Motor neuron (in vitro differentiated cells): Measurements from ENCODE around the gene LAMA2. TPM values are rescaled to one million over a fixed set of nuclear protein-coding genes. Genes with fewer than 3 reads are reported as not detected.

ENCODE experiments used
- ATAC-seq, 8 experiments: fragments of 200-7000 bp; cut with Tn5 transposase; replicated peaks in 6 of 8; 2 replicates each; pipeline ENCODE4 v1.8.0; 2021; ENCODE audit warnings: mild to moderate bottlenecking in 8 of 8, moderate library complexity in 8 of 8
- H3K27ac ChIP-seq, 2 donors: fragments of 250-450 bp; sonication (Bioruptor Pico); 2 replicates each; pipeline ENCODE4 v1.9.0; 2021; ENCODE audit warnings: antibody characterized with exemption in 2 of 2, mild to moderate bottlenecking in 2 of 2, moderate library complexity in 1 of 2
- H3K4me1 ChIP-seq, 2 donors: fragments of 250-450 bp; sonication (Bioruptor Pico); replicated peaks in 1 of 2; 2 replicates each; pipeline ENCODE4 v1.6.1; 2021; ENCODE audit warnings: antibody characterized with exemption in 2 of 2, mild to moderate bottlenecking in 2 of 2, moderate library complexity in 1 of 2
- H3K4me3 ChIP-seq, 5 donors: fragments of 250-450 bp; sonication (Bioruptor Pico); 2 replicates each; pipeline ENCODE4 v1.9.0; 2021; ENCODE audit warnings: antibody characterized with exemption in 5 of 5, mild to moderate bottlenecking in 5 of 5, moderate library complexity in 4 of 5
- WGBS, 10 experiments: fragments of 450-650 bp; shearing (Covaris generic); methylation state at CpG; one replicate each; pipeline ENCODE4 v1.0.0; 2022; 5-methylcytosine and 5-hydroxymethylcytosine counted together
- in situ Hi-C, 9 experiments: fragments of 400-800 bp; cut with MboI; loops; one replicate each; pipeline ENCODE4 v1.15.0; 2021; ENCODE audit warnings: low sequenced_read_pairs in 9 of 9, low pct_unique_long_range_greater_than_20kb in 2 of 9; ENCODE audit not compliant: unreplicated experiment in 9 of 9
- total RNA-seq, 8 experiments: library from RNA; unstranded; fragments of 300-600 nt; gene quantifications; 2 replicates each; pipeline versions ENCODE4 v1.2.3 to v1.2.4, GENCODE V29; 2022

Gene LAMA2
- total RNA-seq, 8 experiments from 2014 or later, result 0.52 to 232 (median 5.1) TPM

GRCh38 chr6:129350278-129350677, 467.3 kb downstream of the LAMA2 start:
- Histone ChIP-seq H3K27ac (no peak overlapping the region), H3K4me3 (no peak overlapping the region), H3K4me1 (no peaks in the 10 kb centered on the region)
- ATAC-seq, result no peak
- WGBS, 10 experiments, result 56 to 100% (median 89%) methylated on average over 1 to 2 of the region's 2 CpGs; no CpG with 5 or more reads in 3 of the 10 experiments
- in situ Hi-C loops, result loop anchor here in 2 of 9 experiments (25.0 kb wide), 1 partner anchor 1613 kb away; no protein-coding TSS in a partner anchor

- in situ Hi-C loops, result loop anchor here in 2 of 9 experiments (25.0 kb wide), 1 partner anchor 1615 kb away; no protein-coding TSS in a partner anchor
- H3K27ac ChIP-seq, result no peak overlapping the region
- 12 to 86% (median 55%) methylated on average over 1 of the region's 1 CpG; no CpG with 5 or more reads in 2 of the 10 experiments for WGBS, 10 experiments
- H3K4me3 ChIP-seq, result no peak overlapping the region
- no peaks in the 10 kb centered on the region for H3K4me1 ChIP-seq
- ATAC-seq, result no peak
These were observed 468.9 kb downstream of the LAMA2 start for GRCh38 chr6:129351807-129352206.

GRCh38 chr6:129353067-129353466, 470.1 kb downstream of the LAMA2 start:
- ATAC-seq, result no peak
- Histone ChIP-seq H3K4me3 (no peak overlapping the region), H3K27ac (no peak overlapping the region), H3K4me1 (no peaks in the 10 kb centered on the region)
- 80 to 95% (median 91%) methylated on average over 1 to 8 of the region's 9 CpGs; no CpG with 5 or more reads in 1 of the 10 experiments for WGBS, 10 experiments
- in situ Hi-C loops, result loop anchor here in 2 of 9 experiments (25.0 kb wide), 1 partner anchor 1616 kb away; no protein-coding TSS in a partner anchor

GRCh38 chr6:129356129-129356528, 473.2 kb downstream of the LAMA2 start:
- peaks cover 0 to 6% of the 10 kb centered on the region in 2 donors for H3K4me1 ChIP-seq
- in situ Hi-C loops, result loop anchor here in 2 of 9 experiments (25.0 kb wide), 1 partner anchor 1619 kb away; no protein-coding TSS in a partner anchor
- no peak for ATAC-seq
- 40 to 88% (median 69%) methylated on average over 1 to 2 of the region's 2 CpGs; no CpG with 5 or more reads in 2 of the 10 experiments for WGBS, 10 experiments
- H3K27ac ChIP-seq, result no peak overlapping the region
- no peak overlapping the region for H3K4me3 ChIP-seq

GRCh38 chr6:129359811-129360681, 477.1 kb downstream of the LAMA2 start:
- in situ Hi-C loops, result loop anchor here in 2 of 9 experiments (25.0 kb wide), 1 partner anchor 1623 kb away; no protein-coding TSS in a partner anchor
- Histone ChIP-seq H3K4me1 (peaks cover 0 to 6% of the 10 kb centered on the region in 2 donors), H3K4me3 (no peak overlapping the region), H3K27ac (no peak overlapping the region)
- WGBS, 10 experiments, result 0 to 100% (median 75%) methylated on average over 1 to 2 of the region's 2 CpGs
- peak in 2 of 8 experiments; percentile 26 to 90 for ATAC-seq

GRCh38 chr6:129360682-129360955, 477.7 kb downstream of the LAMA2 start:
- 0 to 88% (median 67%) methylated on average over 1 to 2 of the region's 2 CpGs for WGBS, 10 experiments
- Histone ChIP-seq H3K4me1 (peaks cover 0 to 6% of the 10 kb centered on the region in 2 donors), H3K27ac (no peak overlapping the region), H3K4me3 (no peak overlapping the region)
- in situ Hi-C loops, result loop anchor here in 2 of 9 experiments (25.0 kb wide), 1 partner anchor 1623 kb away; no protein-coding TSS in a partner anchor
- peak in 1 of 8 experiments; percentile 66 for ATAC-seq

GRCh38 chr6:129364037-129364436, 481.1 kb downstream of the LAMA2 start:
- in situ Hi-C loops, result loop anchor here in 2 of 9 experiments (25.0 kb wide), 1 partner anchor 1627 kb away; no protein-coding TSS in a partner anchor
- Histone ChIP-seq H3K4me1 (peaks cover 0 to 6% of the 10 kb centered on the region in 2 donors), H3K4me3 (no peak overlapping the region), H3K27ac (no peak overlapping the region)
- WGBS, 10 experiments, result 79 to 100% (median 98%) methylated on average over 1 to 3 of the region's 3 CpGs; no CpG with 5 or more reads in 2 of the 10 experiments
- ATAC-seq, result no peak

- Histone ChIP-seq H3K4me3 (no peak overlapping the region), H3K27ac (no peak overlapping the region), H3K4me1 (peaks cover 0 to 6% of the 10 kb centered on the region in 2 donors)
- ATAC-seq, result no peak
- WGBS, 10 experiments, result 14 to 100% (median 87%) methylated on average over 1 to 3 of the region's 3 CpGs; no CpG with 5 or more reads in 2 of the 10 experiments
- in situ Hi-C loops, result loop anchor here in 2 of 9 experiments (25.0 kb wide), 1 partner anchor 1627 kb away; no protein-coding TSS in a partner anchor
These were observed 481.8 kb downstream of the LAMA2 start for GRCh38 chr6:129364767-129365166.

GRCh38 chr6:129368076-129368475, 485.1 kb downstream of the LAMA2 start:
- Histone ChIP-seq H3K27ac (no peak overlapping the region), H3K4me3 (no peak overlapping the region), H3K4me1 (no peaks in the 10 kb centered on the region)
- in situ Hi-C loops, result loop anchor here in 2 of 9 experiments (25.0 kb wide), 1 partner anchor 1631 kb away; no protein-coding TSS in a partner anchor
- ATAC-seq, result peak in 1 of 8 experiments; percentile 31
- WGBS, 10 experiments, result 44 to 100% (median 85%) methylated on average over 1 of the region's 1 CpG; no CpG with 5 or more reads in 4 of the 10 experiments

GRCh38 chr6:129368970-129369369, 486.0 kb downstream of the LAMA2 start:
- Histone ChIP-seq H3K4me3 (no peak overlapping the region), H3K27ac (no peak overlapping the region), H3K4me1 (no peaks in the 10 kb centered on the region)
- ATAC-seq, result no peak
- WGBS, 10 experiments, result 93 to 100% (median 100%) methylated on average over 1 to 2 of the region's 2 CpGs; no CpG with 5 or more reads in 4 of the 10 experiments
- in situ Hi-C loops, result loop anchor here in 2 of 9 experiments (25.0 kb wide), 1 partner anchor 1632 kb away; no protein-coding TSS in a partner anchor

GRCh38 chr6:129369737-129370136, 486.8 kb downstream of the LAMA2 start:
- no peak for ATAC-seq
- 50 to 100% (median 63%) methylated on average over 2 to 5 of the region's 5 CpGs; no CpG with 5 or more reads in 2 of the 10 experiments for WGBS, 10 experiments
- Histone ChIP-seq H3K4me1 (no peaks in the 10 kb centered on the region), H3K27ac (no peak overlapping the region), H3K4me3 (no peak overlapping the region)
- in situ Hi-C loops, result loop anchor here in 2 of 9 experiments (25.0 kb wide), 1 partner anchor 1632 kb away; no protein-coding TSS in a partner anchor

- ATAC-seq, result peak in 3 of 8 experiments; percentile 27 to 44 (median 36)
- in situ Hi-C loops, result loop anchor here in 2 of 9 experiments (25.0 kb wide), 1 partner anchor 1633 kb away; no protein-coding TSS in a partner anchor
- 2 to 16% (median 7%) methylated on average over 3 to 9 of the region's 9 CpGs; no CpG with 5 or more reads in 1 of the 10 experiments for WGBS, 10 experiments
- Histone ChIP-seq H3K4me1 (no peaks in the 10 kb centered on the region), H3K4me3 (no peak overlapping the region), H3K27ac (no peak overlapping the region)
These were observed 487.5 kb downstream of the LAMA2 start for GRCh38 chr6:129370268-129370916.
